Epithelial cell of proximal tubule (primary cell): ENCODE measurements around the gene CCDC85C. TPM values are rescaled to one million over a fixed set of nuclear protein-coding genes. Genes with fewer than 3 reads are reported as not detected.

Experiments
- DNase-seq: peaks from one replicate; pipeline ENCODE4 v3.0.0-alpha.2; 2011; ENCODE audit warnings: low read depth
- H3K4me3 ChIP-seq: 2 replicates; pipeline ENCODE4 v1.5.1; 2011; ENCODE audit warnings: low read depth, mild to moderate bottlenecking, low read length
- CTCF ChIP-seq: conservative IDR thresholded peaks from 2 replicates; pipeline ENCODE4 v1.5.1; 2012; ENCODE audit warnings: low read depth, mild to moderate bottlenecking, low read length
- total RNA-seq: library from RNA; depleted of rRNA; stranded (reverse); fragments of >200 nt; gene quantifications from 2 replicates; pipeline ENCODE4 v1.2.3, GENCODE V29; 2015

The CCDC85C gene
- total RNA-seq, 1 donor from 2014 or later, result 29.6 TPM

GRCh38 chr14:99636487-99636886, 32.5 kb upstream of the CCDC85C start:
- no peak for DNase-seq
- TF ChIP-seq CTCF, result no peak
- H3K4me3 ChIP-seq, result no peak overlapping the region

- no peak for TF ChIP-seq CTCF
- no peak overlapping the region for H3K4me3 ChIP-seq
- DNase-seq, result no peak
These were observed 31.1 kb upstream of the CCDC85C start for GRCh38 chr14:99635116-99635515.

- H3K4me3 ChIP-seq, result no peak overlapping the region
- no peak for TF ChIP-seq CTCF
- DNase-seq, result no peak
These were observed 30.4 kb upstream of the CCDC85C start for GRCh38 chr14:99634443-99634842.

GRCh38 chr14:99633918-99634317, 29.9 kb upstream of the CCDC85C start:
- DNase-seq, result no peak
- no peak for TF ChIP-seq CTCF
- H3K4me3 ChIP-seq, result no peak overlapping the region

GRCh38 chr14:99633141-99633540, 29.1 kb upstream of the CCDC85C start:
- TF ChIP-seq CTCF, result no peak
- no peak for DNase-seq
- H3K4me3 ChIP-seq, result no peak overlapping the region

- TF ChIP-seq CTCF, result no peak
- no peak for DNase-seq
These were observed 28.5 kb upstream of the CCDC85C start for GRCh38 chr14:99632410-99633035.

GRCh38 chr14:99630202-99630601, 26.2 kb upstream of the CCDC85C start:
- TF ChIP-seq CTCF, result no peak
- no peak for DNase-seq

More at GRCh38 chr14:99632410-99633035, 28.5 kb upstream of the CCDC85C start:
- H3K4me3 ChIP-seq, result no peak overlapping the region

More at GRCh38 chr14:99630202-99630601, 26.2 kb upstream of the CCDC85C start:
- H3K4me3 ChIP-seq, result no peak overlapping the region
